22Rv1 (cell line): Measurements from ENCODE around the gene C22orf15.

Experiments
- H3K27ac ChIP-seq: fragments of 450-650 bp; 2 replicates; pipeline ENCODE4 v1.5.1; 2017
- CTCF ChIP-seq: fragments of 450-650 bp; IDR thresholded peaks from 2 replicates; pipeline ENCODE4 v1.5.1; 2017; ENCODE audit warnings: mild to moderate bottlenecking
- ZFX ChIP-seq: fragments of 450-650 bp; IDR thresholded peaks from 2 replicates; pipeline ENCODE4 v1.6.1; 2017; ENCODE audit warnings: antibody characterized with exemption, borderline replicate concordance

C22orf15 gene

GRCh38 chr22:23767303-23767672 lies 4.5 kb downstream of the C22orf15 start:
- peak overlapping the region; percentile 82 for H3K27ac ChIP-seq
- TF ChIP-seq ZFX (no peak), CTCF (no peak)

- TF ChIP-seq CTCF (peak; percentile 84), ZFX (no peak)
- peak within 1 kb of the TSS; percentile 82 for H3K27ac ChIP-seq
Observed at GRCh38 chr22:23767673-23768548, 5.1 kb downstream of the C22orf15 start, which contains the start of gene CHCHD10. Gene CHCHD10 (minus strand): TSS chr22:23767972. CDS start chr22:23767874, 98 bp downstream.

GRCh38 chr22:23769321-23769965 lies 6.7 kb downstream of the C22orf15 start:
- TF ChIP-seq ZFX (no peak), CTCF (no peak)
- no peak overlapping the region for H3K27ac ChIP-seq

GRCh38 chr22:23772315-23772648 lies 9.5 kb downstream of the C22orf15 start:
- TF ChIP-seq ZFX (no peak), CTCF (no peak)
- H3K27ac ChIP-seq: peak overlapping the region; percentile 29

GRCh38 chr22:23772649-23773473 lies 10.1 kb downstream of the C22orf15 start, which contains the start of gene MMP11:
Gene MMP11 (plus strand): TSS chr22:23772849. CDS start chr22:23772871, 22 bp downstream.
- peak; percentile 31 for TF ChIP-seq CTCF
- no peak for TF ChIP-seq ZFX
- H3K27ac ChIP-seq: peak within 1 kb of the TSS; percentile 29

GRCh38 chr22:23773483-23774113 lies 10.8 kb downstream of the C22orf15 start:
- TF ChIP-seq ZFX: no peak
- TF ChIP-seq CTCF: no peak
- H3K27ac ChIP-seq: 0 out of 2 replicates have a peak overlapping the region, but pooled peaks have one; percentile 29
